ENCODE data around the gene RNF208. TPM values are rescaled to one million over a fixed set of nuclear protein-coding genes. Genes with fewer than 3 reads are reported as not detected.

Gene RNF208
- polyA plus RNA-seq, 1 donor (not counting 4 experiments of a cell fraction or from before 2014, with no cell fraction given): not detected

- H3K27ac ChIP-seq (ENCODE audit: control insufficient read depth, insufficient read depth, low read length): no peak overlapping the region
- H3K9me1 ChIP-seq (ENCODE audit: control insufficient read depth, extremely low read depth, insufficient read depth, low read length): no peaks in the 10 kb centered on the region
- H3K4me3 ChIP-seq (ENCODE audit: control insufficient read depth in 2 of 3, extremely low read depth in 1 of 3, insufficient read depth in 2 of 3, low read depth in 1 of 3, low read length in 3 of 3): no peak overlapping the region
- H3K79me2 ChIP-seq (ENCODE audit: control insufficient read depth, insufficient read depth, low read length): peaks cover 4% of the 10 kb centered on the region
- H3K36me3 ChIP-seq (ENCODE audit: control insufficient read depth in 2 of 2, extremely low read depth in 1 of 2, insufficient read depth in 2 of 2, low read length in 2 of 2): peaks cover 37 to 40% of the 10 kb centered on the region in 2 experiments
- H3K4me2 ChIP-seq (ENCODE audit: control insufficient read depth, extremely low read depth, insufficient read depth, low read depth, low read length): no peak overlapping the region
- H4K20me1 ChIP-seq (ENCODE audit: control insufficient read depth, extremely low read depth, insufficient read depth, low read length): peaks cover 12% of the 10 kb centered on the region
- TF ChIP-seq, protein P1, sequence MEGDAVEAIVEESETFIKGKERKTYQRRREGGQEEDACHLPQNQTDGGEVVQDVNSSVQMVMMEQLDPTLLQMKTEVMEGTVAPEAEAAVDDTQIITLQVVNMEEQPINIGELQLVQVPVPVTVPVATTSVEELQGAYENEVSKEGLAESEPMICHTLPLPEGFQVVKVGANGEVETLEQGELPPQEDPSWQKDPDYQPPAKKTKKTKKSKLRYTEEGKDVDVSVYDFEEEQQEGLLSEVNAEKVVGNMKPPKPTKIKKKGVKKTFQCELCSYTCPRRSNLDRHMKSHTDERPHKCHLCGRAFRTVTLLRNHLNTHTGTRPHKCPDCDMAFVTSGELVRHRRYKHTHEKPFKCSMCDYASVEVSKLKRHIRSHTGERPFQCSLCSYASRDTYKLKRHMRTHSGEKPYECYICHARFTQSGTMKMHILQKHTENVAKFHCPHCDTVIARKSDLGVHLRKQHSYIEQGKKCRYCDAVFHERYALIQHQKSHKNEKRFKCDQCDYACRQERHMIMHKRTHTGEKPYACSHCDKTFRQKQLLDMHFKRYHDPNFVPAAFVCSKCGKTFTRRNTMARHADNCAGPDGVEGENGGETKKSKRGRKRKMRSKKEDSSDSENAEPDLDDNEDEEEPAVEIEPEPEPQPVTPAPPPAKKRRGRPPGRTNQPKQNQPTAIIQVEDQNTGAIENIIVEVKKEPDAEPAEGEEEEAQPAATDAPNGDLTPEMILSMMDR (optimal IDR thresholded peaks at IDR 0.05 in 1 of 3, IDR thresholded peaks at IDR 0.05 in 1 of 3, conservative IDR thresholded peaks at IDR 0.05 in 1 of 3; ENCODE audit: extremely low read depth in 1 of 3, insufficient read depth in 2 of 3, low read length in 3 of 3): no peak
- no peak for TF ChIP-seq EZH2 (IDR thresholded peaks at IDR 0.05; ENCODE audit: low read length)
- no peak overlapping the region for H3K9ac ChIP-seq (ENCODE audit: control insufficient read depth, extremely low read depth, insufficient read depth, low read length)
- H3K27me3 ChIP-seq (ENCODE audit: control insufficient read depth, extremely low read depth, insufficient read depth, low read length): no peaks in the 10 kb centered on the region
- H2AFZ ChIP-seq (ENCODE audit: control insufficient read depth, low read length): no peak overlapping the region
- peaks cover 8% of the 10 kb centered on the region for H3K4me1 ChIP-seq (ENCODE audit: control insufficient read depth, extremely low read depth, insufficient read depth, low read length)
- no peak for FAIRE-seq
- no peak for DNase-seq (ENCODE audit: low read depth, low spot score)
- dilution Hi-C loops (cut with MboI; ENCODE audit: extremely low pct_ligation_motif_present, low sequenced_read_pairs): no loop called here
- no peaks in the 10 kb centered on the region for H3K9me3 ChIP-seq (ENCODE audit: control insufficient read depth, low read depth, low read length)
Observed at GRCh38 chr9:137268538-137269201, 46.6 kb upstream of the RNF208 start.

GRCh38 chr9:137267933-137268355, 45.9 kb upstream of the RNF208 start:
- Histone ChIP-seq H3K36me3 (ENCODE audit: control insufficient read depth in 2 of 2, extremely low read depth in 1 of 2, insufficient read depth in 2 of 2, low read length in 2 of 2) (peaks cover 37 to 39% of the 10 kb centered on the region in 2 experiments), H3K9me1 (ENCODE audit: control insufficient read depth, extremely low read depth, insufficient read depth, low read length) (no peaks in the 10 kb centered on the region), H3K79me2 (ENCODE audit: control insufficient read depth, insufficient read depth, low read length) (peaks cover 4% of the 10 kb centered on the region), H3K4me1 (ENCODE audit: control insufficient read depth, extremely low read depth, insufficient read depth, low read length) (peaks cover 6% of the 10 kb centered on the region), H3K27me3 (ENCODE audit: control insufficient read depth, extremely low read depth, insufficient read depth, low read length) (no peaks in the 10 kb centered on the region), H3K27ac (ENCODE audit: control insufficient read depth, insufficient read depth, low read length) (no peak overlapping the region), H2AFZ (ENCODE audit: control insufficient read depth, low read length) (no peak overlapping the region), H3K9ac (ENCODE audit: control insufficient read depth, extremely low read depth, insufficient read depth, low read length) (no peak overlapping the region), H4K20me1 (ENCODE audit: control insufficient read depth, extremely low read depth, insufficient read depth, low read length) (peaks cover 12% of the 10 kb centered on the region), H3K4me2 (ENCODE audit: control insufficient read depth, extremely low read depth, insufficient read depth, low read depth, low read length) (no peak overlapping the region), H3K4me3 (ENCODE audit: control insufficient read depth in 2 of 3, extremely low read depth in 1 of 3, insufficient read depth in 2 of 3, low read depth in 1 of 3, low read length in 3 of 3) (no peak overlapping the region), H3K9me3 (ENCODE audit: control insufficient read depth, low read depth, low read length) (no peaks in the 10 kb centered on the region)
- dilution Hi-C loops (cut with MboI; ENCODE audit: extremely low pct_ligation_motif_present, low sequenced_read_pairs): no loop called here
- TF ChIP-seq EZH2 (IDR thresholded peaks at IDR 0.05; ENCODE audit: low read length): no peak
- TF ChIP-seq, protein P1 (optimal IDR thresholded peaks at IDR 0.05 in 1 of 3, IDR thresholded peaks at IDR 0.05 in 1 of 3, conservative IDR thresholded peaks at IDR 0.05 in 1 of 3; ENCODE audit: extremely low read depth in 1 of 3, insufficient read depth in 2 of 3, low read length in 3 of 3): no peak
- FAIRE-seq: no peak
- DNase-seq (ENCODE audit: low read depth, low spot score): no peak
